Thoracic aorta (tissue), 2 donors: ENCODE data around the gene TTC31. TPM values are rescaled to one million over a fixed set of nuclear protein-coding genes. Genes with fewer than 3 reads are reported as not detected.

Source experiments
- ATAC-seq: fragments of 150-250 bp; one replicate; pipeline ENCODE4 v1.8.0; 2017; ENCODE audit warnings: low read depth; ENCODE audit not compliant: insufficient number of reproducible peaks, low FRiP score
- DNase-seq: peaks from one replicate; pipeline ENCODE4 v3.0.0-alpha.2; 2020; ENCODE audit warnings: low spot score
- H3K27ac ChIP-seq, 2 donors: fragments of 200-600 bp; sonication (generic); 1 replicate in 1 of 2; 2 replicates in 1 of 2; pipeline ENCODE4 v1.5.1; 2016; ENCODE audit warnings: mild to moderate bottlenecking in 2 of 2, moderate library complexity in 2 of 2
- H3K27me3 ChIP-seq: fragments of 200-600 bp; sonication (generic); replicated peaks from 2 replicates; pipeline ENCODE4 v1.6.0; 2016; ENCODE audit warnings: mild to moderate bottlenecking; ENCODE audit not compliant: insufficient read depth
- H3K36me3 ChIP-seq: fragments of 200-600 bp; sonication (generic); one replicate; pipeline ENCODE4 v1.5.1; 2016
- H3K4me1 ChIP-seq, 2 donors: fragments of 200-600 bp; sonication (generic); 1 replicate in 1 of 2; 2 replicates in 1 of 2; pipeline versions ENCODE4 v1.5.1 to v1.6.0; 2016; ENCODE audit warnings: low read depth in 2 of 2, mild to moderate bottlenecking in 1 of 2; ENCODE audit not compliant: control insufficient read depth in 1 of 2
- H3K4me3 ChIP-seq: fragments of 200-600 bp; sonication (generic); 2 replicates; pipeline ENCODE4 v1.5.1; 2016; ENCODE audit warnings: mild to moderate bottlenecking
- H3K9me3 ChIP-seq: fragments of 200-600 bp; sonication (generic); 2 replicates; pipeline ENCODE4 v1.5.1; 2016
- total RNA-seq, 2 donors: library from RNA; depleted of rRNA; stranded (reverse); fragments of >200 nt; gene quantifications; one replicate each; pipeline versions ENCODE4 v1.1.0 to v1.2.3, GENCODE V29; 2016
- TF ChIP-seq, protein P1 (sequence below): fragments of 200-600 bp; sonication (generic); IDR thresholded peaks from one replicate; pipeline ENCODE4 v1.5.1; 2019; ENCODE audit warnings: antibody characterized with exemption

The TTC31 gene
- total RNA-seq, 2 donors from 2014 or later: 37.9 to 38.9 TPM

DNA sequence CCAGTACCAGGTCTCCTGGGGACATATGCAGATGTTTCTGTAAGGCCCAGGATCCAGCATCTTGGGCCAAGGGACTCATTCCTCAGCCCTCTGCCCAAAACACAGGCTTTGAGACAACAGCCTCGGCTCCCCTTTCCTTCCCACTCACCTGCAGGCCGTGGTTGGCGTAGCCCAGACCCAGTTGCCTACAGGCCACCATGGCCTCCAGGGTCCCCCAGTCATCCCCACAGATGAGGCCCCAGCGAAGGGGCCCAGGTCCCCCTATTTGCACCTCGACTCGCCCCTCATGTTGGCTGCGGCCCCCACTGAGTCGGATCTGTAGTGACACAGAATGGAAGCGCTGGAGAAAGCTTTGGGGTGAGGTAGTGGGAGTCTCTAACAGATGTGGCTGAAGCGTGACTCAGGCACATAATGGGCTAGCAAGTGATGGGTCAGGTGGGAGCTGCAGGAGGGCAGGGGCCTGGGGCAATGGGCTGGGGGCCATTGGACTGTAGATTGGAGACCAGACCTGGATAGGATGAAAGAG lies 52.6 kb downstream of the TTC31 start:
- DNase-seq: no peak
- Histone ChIP-seq H3K36me3 (peaks cover 15% of the 10 kb centered on the region), H3K4me3 (no peak overlapping the region), H3K4me1 (peaks cover 5 to 13% of the 10 kb centered on the region in 2 donors), H3K9me3 (no peaks in the 10 kb centered on the region), H3K27me3 (no peaks in the 10 kb centered on the region), H3K27ac (no peak overlapping the region)
- TF ChIP-seq, protein P1, sequence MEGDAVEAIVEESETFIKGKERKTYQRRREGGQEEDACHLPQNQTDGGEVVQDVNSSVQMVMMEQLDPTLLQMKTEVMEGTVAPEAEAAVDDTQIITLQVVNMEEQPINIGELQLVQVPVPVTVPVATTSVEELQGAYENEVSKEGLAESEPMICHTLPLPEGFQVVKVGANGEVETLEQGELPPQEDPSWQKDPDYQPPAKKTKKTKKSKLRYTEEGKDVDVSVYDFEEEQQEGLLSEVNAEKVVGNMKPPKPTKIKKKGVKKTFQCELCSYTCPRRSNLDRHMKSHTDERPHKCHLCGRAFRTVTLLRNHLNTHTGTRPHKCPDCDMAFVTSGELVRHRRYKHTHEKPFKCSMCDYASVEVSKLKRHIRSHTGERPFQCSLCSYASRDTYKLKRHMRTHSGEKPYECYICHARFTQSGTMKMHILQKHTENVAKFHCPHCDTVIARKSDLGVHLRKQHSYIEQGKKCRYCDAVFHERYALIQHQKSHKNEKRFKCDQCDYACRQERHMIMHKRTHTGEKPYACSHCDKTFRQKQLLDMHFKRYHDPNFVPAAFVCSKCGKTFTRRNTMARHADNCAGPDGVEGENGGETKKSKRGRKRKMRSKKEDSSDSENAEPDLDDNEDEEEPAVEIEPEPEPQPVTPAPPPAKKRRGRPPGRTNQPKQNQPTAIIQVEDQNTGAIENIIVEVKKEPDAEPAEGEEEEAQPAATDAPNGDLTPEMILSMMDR: no peak
- ATAC-seq: no peak

DNA sequence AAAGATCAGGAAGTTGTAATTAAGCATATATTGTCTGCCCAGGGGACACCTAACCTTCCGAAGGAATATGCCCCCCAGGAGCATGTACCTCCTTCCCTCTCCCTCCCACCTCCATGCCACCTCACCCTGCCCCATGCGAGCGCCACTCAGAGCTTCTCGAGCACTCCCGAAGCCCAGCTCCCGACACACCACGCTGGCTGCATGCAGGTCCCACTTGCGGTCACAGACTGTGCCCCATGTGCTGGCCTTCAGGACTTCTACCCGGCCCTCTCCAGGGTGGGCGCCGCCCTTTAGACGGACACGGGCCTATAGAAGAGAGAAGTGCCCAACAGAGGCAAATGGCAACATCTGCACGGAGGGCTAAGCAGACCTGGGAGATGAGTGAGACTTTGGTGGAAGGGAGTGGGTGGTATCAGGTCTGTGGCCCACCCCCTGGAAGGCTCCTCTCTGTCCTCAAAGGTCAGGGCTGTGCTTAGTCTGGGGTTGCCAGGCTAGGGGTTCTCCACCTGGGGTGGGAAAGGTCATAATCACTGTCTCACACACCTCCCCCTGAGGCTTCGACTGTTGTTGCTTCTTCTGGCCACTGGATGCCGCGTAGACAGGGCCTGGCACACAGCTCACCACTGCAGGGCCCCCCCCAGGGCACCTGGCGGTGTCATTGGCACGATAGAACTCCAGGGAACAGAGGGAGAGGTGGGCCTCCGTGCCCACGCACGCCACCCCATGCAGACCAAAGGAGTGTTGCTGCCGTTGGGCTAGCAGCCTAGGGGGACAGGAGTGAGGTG lies 53.5 kb downstream of the TTC31 start:
- Histone ChIP-seq H3K4me3 (no peak overlapping the region), H3K27ac (no peak overlapping the region), H3K36me3 (peaks cover 15% of the 10 kb centered on the region), H3K4me1 (peaks cover 0 to 4% of the 10 kb centered on the region in 2 donors), H3K9me3 (no peaks in the 10 kb centered on the region), H3K27me3 (no peaks in the 10 kb centered on the region)
- DNase-seq (no peak), ATAC-seq (no peak)
- TF ChIP-seq, protein P1: no peak

DNA sequence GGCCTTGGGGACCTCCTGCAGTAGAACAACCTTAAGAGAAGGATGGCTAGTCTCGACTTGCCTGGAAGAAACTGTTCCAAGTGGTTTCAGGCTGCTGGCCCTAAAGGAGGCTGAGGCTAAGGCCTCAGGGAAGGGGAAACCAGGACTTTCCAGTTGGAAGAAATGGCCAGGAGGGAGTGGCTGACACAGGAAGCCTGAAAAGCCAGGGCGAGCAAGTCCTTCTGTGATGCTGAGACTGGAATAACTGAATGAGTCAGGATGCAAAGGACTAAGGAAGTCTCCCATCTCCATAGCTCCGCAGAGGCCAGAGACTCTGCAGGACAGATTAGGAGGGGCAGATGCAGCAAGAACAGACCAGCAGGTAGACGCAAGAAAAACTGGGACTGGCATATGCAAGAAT lies 54.3 kb downstream of the TTC31 start:
- Histone ChIP-seq H3K36me3 (peaks cover 15% of the 10 kb centered on the region), H3K9me3 (no peaks in the 10 kb centered on the region), H3K4me3 (no peak overlapping the region), H3K27me3 (no peaks in the 10 kb centered on the region), H3K27ac (no peak overlapping the region), H3K4me1 (no peaks in the 10 kb centered on the region)
- DNase-seq (no peak), ATAC-seq (no peak)
- TF ChIP-seq, protein P1: no peak

DNA sequence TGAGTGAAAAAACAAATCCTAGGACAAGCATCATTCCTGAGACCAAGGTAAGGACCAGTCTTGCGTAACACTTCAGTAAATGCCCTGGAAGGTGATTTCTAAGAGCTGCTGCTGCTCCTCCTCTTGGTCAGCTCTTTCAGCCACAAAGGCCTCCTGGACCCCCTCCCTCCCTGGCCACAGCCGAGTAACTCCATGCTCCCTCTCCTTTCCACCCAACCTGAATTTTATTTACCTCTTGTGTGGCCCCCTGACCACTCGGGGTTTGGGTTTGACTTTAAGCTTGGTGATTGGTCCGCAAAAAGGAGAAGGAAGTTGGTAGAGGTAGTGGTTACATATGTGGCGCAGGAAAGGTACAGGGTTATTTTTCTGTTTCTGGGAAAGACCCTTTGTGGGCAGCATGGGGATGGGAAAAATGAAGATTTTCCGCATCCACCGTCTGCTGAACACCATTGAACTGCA lies 56.0 kb downstream of the TTC31 start:
- Histone ChIP-seq H3K27me3 (no peaks in the 10 kb centered on the region), H3K36me3 (peaks cover 2% of the 10 kb centered on the region), H3K27ac (no peak overlapping the region), H3K4me1 (no peaks in the 10 kb centered on the region), H3K4me3 (no peak overlapping the region), H3K9me3 (no peaks in the 10 kb centered on the region)
- TF ChIP-seq, protein P1: no peak
- DNase-seq (no peak), ATAC-seq (no peak)

DNA sequence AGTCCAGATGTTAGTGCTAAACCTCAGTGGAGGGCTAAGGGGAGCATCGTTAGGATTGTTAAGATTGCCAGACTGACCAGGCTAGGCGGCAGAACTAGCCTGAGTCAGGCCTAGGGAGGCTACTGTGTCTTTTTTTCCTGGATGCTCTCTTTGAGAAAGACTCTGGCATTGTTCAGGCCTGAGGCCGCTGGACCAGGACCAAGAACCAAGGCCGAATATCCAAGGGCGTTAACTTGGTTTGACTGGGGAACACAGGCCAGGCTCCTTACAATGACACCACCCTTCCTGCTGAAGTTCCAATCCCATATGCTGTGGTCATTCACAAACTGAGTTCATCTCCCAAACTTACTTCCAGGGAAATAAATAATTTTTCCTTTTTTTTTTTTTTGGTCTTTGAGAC lies 57.4 kb downstream of the TTC31 start:
- Histone ChIP-seq H3K27ac (no peak overlapping the region), H3K9me3 (no peaks in the 10 kb centered on the region), H3K4me1 (no peaks in the 10 kb centered on the region), H3K27me3 (no peaks in the 10 kb centered on the region), H3K36me3 (no peaks in the 10 kb centered on the region), H3K4me3 (no peak overlapping the region)
- DNase-seq: no peak
- no peak for ATAC-seq
- TF ChIP-seq, protein P1: no peak
